K562 (cell line): ENCODE data around the gene CNR2. TPM values are rescaled to one million over a fixed set of nuclear protein-coding genes. Genes with fewer than 3 reads are reported as not detected.

ENCODE experiments used
- BHLHE40 ChIP-seq: IDR thresholded peaks from 2 replicates; pipeline ENCODE4 v1.6.1; 2011; ENCODE audit warnings: low read length, improper control_type of control experiment
- BRD9 ChIP-seq: fragments of 450-650 bp; IDR thresholded peaks from 2 replicates; pipeline ENCODE4 v1.6.1; 2018; ENCODE audit warnings: low read depth; ENCODE audit not compliant: partially characterized antibody
- CAMTA2 ChIP-seq: fragments of 250-450 bp; sonication (Bioruptor Pico); conservative IDR thresholded peaks from 2 replicates; pipeline ENCODE4 v1.5.1; 2022
- FOXP1 ChIP-seq: sonication (generic); formaldehyde crosslinking; IDR thresholded peaks from 2 replicates; pipeline ENCODE4 v1.8.0; 2022; ENCODE audit warnings: mild to moderate bottlenecking, missing genetic modification reagents
- HIVEP1 ChIP-seq: fragments of 250-450 bp; sonication (Bioruptor Pico); IDR thresholded peaks from 2 replicates; pipeline ENCODE4 v1.4.0; 2020; ENCODE audit warnings: mild to moderate bottlenecking
- KLF13 ChIP-seq: fragments of 450-650 bp; IDR thresholded peaks from 2 replicates; pipeline ENCODE4 v1.6.1; 2016; ENCODE audit warnings: missing genetic modification characterization, low read depth, mild to moderate bottlenecking, missing compliant biosample characterization, moderate library complexity, borderline replicate concordance
- LEF1 ChIP-seq: fragments of 450-650 bp; IDR thresholded peaks from 2 replicates; pipeline ENCODE4 v1.6.1; 2016; ENCODE audit warnings: mild to moderate bottlenecking
- RAD21 ChIP-seq, 2 experiments: fragments of 250-450 bp in 1 of 2; fragments of 450-650 bp in 1 of 2; sonication (Bioruptor Pico) in 1 of 2; formaldehyde crosslinking in 1 of 2; IDR thresholded peaks in 1 of 2; conservative IDR thresholded peaks in 1 of 2; 2 replicates each; pipeline versions ENCODE4 v1.4.0 to v1.8.0; 2020 to 2022; ENCODE audit warnings: mild to moderate bottlenecking in 2 of 2, moderate library complexity in 1 of 2
- REST ChIP-seq, 2 experiments: fragments of 450-650 bp; formaldehyde crosslinking in 1 of 2; IDR thresholded peaks; 2 replicates each; pipeline versions ENCODE4 v1.4.0 to v1.6.1; 2014 to 2020; ENCODE audit warnings: mild to moderate bottlenecking in 2 of 2, borderline replicate concordance in 1 of 2, low read depth in 1 of 2
- TARDBP ChIP-seq: fragments of 450-650 bp; IDR thresholded peaks from 2 replicates; pipeline ENCODE4 v1.6.1; 2016
- TEAD4 ChIP-seq, 2 experiments: sonication (generic) in 1 of 2; formaldehyde crosslinking in 1 of 2; IDR thresholded peaks; 2 replicates each; pipeline versions ENCODE4 v1.6.1 to v1.8.0; 2012 to 2022; ENCODE audit warnings: borderline replicate concordance in 1 of 2, inconsistent platforms in 1 of 2, low read length in 1 of 2, mild to moderate bottlenecking in 1 of 2, missing genetic modification reagents in 1 of 2
- U2AF2 ChIP-seq: fragments of 200-400 bp; formaldehyde crosslinking; optimal IDR thresholded peaks from 2 replicates; pipeline ENCODE3; 2017; ENCODE audit warnings: low read depth, mild to moderate bottlenecking, low read length
- ZBTB12 ChIP-seq: fragments of 250-450 bp; sonication (Bioruptor Pico); IDR thresholded peaks from 2 replicates; pipeline ENCODE4 v1.4.0; 2020
- ZBTB5 ChIP-seq: fragments of 450-650 bp; IDR thresholded peaks from 2 replicates; pipeline ENCODE4 v1.6.1; 2017; ENCODE audit warnings: antibody characterized with exemption
- ZNF445 ChIP-seq: fragments of 250-450 bp; sonication (Bioruptor Pico); IDR thresholded peaks from 2 replicates; pipeline ENCODE4 v1.4.0; 2020; ENCODE audit warnings: low read depth, mild to moderate bottlenecking, moderate library complexity
- polyA plus RNA-seq, 8 experiments: library from polyadenylated mRNA; depleted of rRNA in 4 of 8; stranded (reverse) in 5 of 8; unstranded in 3 of 8; fragments of >200 nt; fragmentation: Nextera tagmentation in 2 of 8; fragmentation: Illumina TruSeq in 1 of 8; extraction: Ambion mirVana in 2 of 8; extraction: Trizol in 1 of 8; gene quantifications; 2 replicates each; pipeline versions ENCODE4 v1.2.1 to v1.2.3, GENCODE V29; 2011 to 2014; ENCODE audit warnings: inconsistent platforms in 1 of 8, missing spikeins in 1 of 8
- total RNA-seq, 7 experiments: library from RNA; depleted of rRNA in 6 of 7; stranded (reverse); fragments of >200 nt in 6 of 7; fragmentation: Illumina TruSeq in 2 of 7; extraction: Trizol in 2 of 7; gene quantifications; 2 replicates each; pipeline versions ENCODE4 v1.2.1 to v1.2.3, GENCODE V29; 2011 to 2021; ENCODE audit warnings: low replicate concordance in 1 of 7

The CNR2 gene
- total and polyA plus RNA-seq, 9 of the 15 experiments (the other 6 are each of a cell fraction or from before 2014, with no cell fraction given), result not detected

GRCh38 chr1:23916209-23917131 is 3.3 kb upstream of the CNR2 start (continued):
- peak; percentile 34 for TF ChIP-seq BRD9
- TF ChIP-seq U2AF2, result no peak
- TF ChIP-seq ZBTB12, result no peak
- 0 out of 2 replicates have a peak, but pooled peaks have one; percentile 67 for TF ChIP-seq TARDBP
- TF ChIP-seq REST (IDR thresholded peaks at IDR 0.05; ENCODE audit: borderline replicate concordance), result peak; percentile 87
- no peak for TF ChIP-seq REST (CRISPR knock-in tag; IDR thresholded peaks at IDR 0.05; ENCODE audit: low read depth)
- no peak for TF ChIP-seq FOXP1 (CRISPR knock-in tag)
- TF ChIP-seq KLF13 (tag), result 0 out of 2 replicates have a peak, but pooled peaks have one; percentile 41
- TF ChIP-seq ZBTB5, result peak; percentile 69; the same call in 1 of the 2 replicates
- TF ChIP-seq CAMTA2, result no peak
- peak; percentile 21; the same call in 1 of the 2 replicates for TF ChIP-seq BHLHE40
- peak; percentile 91 to 96 for TF ChIP-seq RAD21 (CRISPR knock-in tag; conservative IDR thresholded peaks at IDR 0.05 in 1 of 2, IDR thresholded peaks at IDR 0.05 in 1 of 2)
- peak; percentile 13; the same call in 1 of the 2 replicates for TF ChIP-seq LEF1
- no peak for TF ChIP-seq ZNF445
- TF ChIP-seq HIVEP1 (CRISPR knock-in tag), result no peak
- TF ChIP-seq TEAD4 (IDR thresholded peaks at IDR 0.05; ENCODE audit: low read length), result peak; percentile 3; the same call in 1 of the 2 replicates
- TF ChIP-seq TEAD4 (CRISPR knock-in tag; IDR thresholded peaks at IDR 0.05; ENCODE audit: borderline replicate concordance), result no peak
